Measurements from ENCODE around the gene KLRB1. TPM values are rescaled to one million over a fixed set of nuclear protein-coding genes. Genes with fewer than 3 reads are reported as not detected.
"Not testable (repeated sequence)": the region's sequence is repeated elsewhere in the genome, so short reads cannot be mapped to it uniquely, and the experiment has no call there.

Gene KLRB1
- total RNA-seq, 2 experiments from 2014 or later: 13.0 to 30.2 TPM

DNA sequence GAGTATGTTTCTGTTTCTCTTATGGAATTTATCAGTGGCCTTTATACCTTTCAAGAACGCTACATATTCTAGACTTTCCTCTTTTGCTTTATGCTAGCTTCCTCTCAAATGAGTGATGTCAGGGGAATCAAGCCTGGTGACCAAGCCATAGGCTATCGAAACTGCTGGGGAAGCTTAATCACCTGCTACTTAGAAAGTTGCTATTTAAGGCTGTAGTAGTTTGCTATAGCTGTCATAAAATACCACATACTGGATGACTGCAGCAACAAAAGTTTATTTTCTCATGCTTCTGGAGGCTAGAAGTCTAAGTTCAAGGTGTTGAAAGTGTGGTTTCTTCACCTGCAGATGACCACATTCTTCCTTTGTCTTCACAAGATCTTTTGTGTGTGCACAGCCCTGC is 43.3 kb downstream of the KLRB1 start:
- H3K27me3 Mint-ChIP-seq; H3K4me3 Mint-ChIP-seq; ATAC-seq; H3K9me3 Mint-ChIP-seq (ENCODE audit: low read depth); CTCF ChIA-PET; H3K4me1 Mint-ChIP-seq; H3K36me3 Mint-ChIP-seq; DNase-seq; H3K27ac Mint-ChIP-seq: not testable (repeated sequence)

DNA sequence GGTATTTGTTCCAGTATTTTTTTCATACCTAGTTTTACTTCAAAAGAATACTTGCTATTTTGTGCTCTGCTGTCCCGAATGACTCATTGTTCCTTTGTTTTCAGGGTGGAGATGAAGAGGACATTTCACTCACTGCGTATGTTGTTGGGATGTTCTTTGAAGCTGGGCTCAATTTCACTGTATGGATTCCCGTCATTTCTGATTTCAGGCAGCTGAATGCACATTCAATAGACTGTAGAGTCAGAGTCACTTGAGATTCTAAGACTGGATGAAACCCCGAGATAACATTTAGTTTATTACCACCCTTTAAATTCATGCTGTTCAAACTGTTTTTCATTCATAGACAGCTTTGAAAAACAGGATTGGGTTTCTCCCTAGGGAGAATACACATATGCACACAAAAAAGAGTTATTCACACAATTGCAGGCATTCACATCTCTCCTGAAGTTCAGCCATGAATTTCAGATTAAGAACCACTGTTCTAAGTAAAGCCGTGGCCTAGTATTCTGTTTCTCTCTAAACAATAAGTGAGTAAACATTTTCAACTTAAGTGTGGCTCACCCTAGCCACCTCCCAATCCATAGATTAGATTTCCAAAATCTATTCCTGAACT is 44.8 kb downstream of the KLRB1 start:
- H3K9me3 Mint-ChIP-seq (ENCODE audit: low read depth); H3K4me3 Mint-ChIP-seq; DNase-seq; H3K27me3 Mint-ChIP-seq; ATAC-seq; H3K4me1 Mint-ChIP-seq; H3K27ac Mint-ChIP-seq; H3K36me3 Mint-ChIP-seq; CTCF ChIA-PET: not testable (repeated sequence)

DNA sequence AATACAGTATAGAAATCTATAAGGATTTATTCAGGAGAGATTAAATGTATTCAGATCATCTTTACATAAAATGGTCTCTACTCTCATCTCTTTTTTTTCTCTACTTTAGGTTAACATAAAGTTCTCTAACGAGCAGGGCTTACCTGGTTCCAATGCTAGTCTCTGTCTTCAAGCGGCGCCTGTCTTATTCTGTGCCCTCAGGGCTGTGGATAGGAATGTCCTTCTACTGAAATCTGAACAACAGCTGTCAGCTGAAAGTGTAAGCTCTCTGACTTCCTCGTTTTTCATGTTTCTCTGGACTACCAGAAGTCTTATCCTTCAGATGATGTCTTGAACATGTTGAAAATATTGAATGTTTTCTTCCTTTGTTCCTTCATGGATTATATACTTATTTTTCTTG is 62.2 kb downstream of the KLRB1 start:
- H3K4me1 Mint-ChIP-seq; H3K9me3 Mint-ChIP-seq (ENCODE audit: low read depth); H3K27me3 Mint-ChIP-seq; DNase-seq; H3K27ac Mint-ChIP-seq; H3K36me3 Mint-ChIP-seq; H3K4me3 Mint-ChIP-seq; CTCF ChIA-PET; ATAC-seq: not testable (repeated sequence)

Other genes starting within 250 kb of the KLRB1 start
- gene CLEC2D, start 61.8 kb upstream of the KLRB1 start, total RNA-seq: 100 to 1,000 TPM; 355 to 385 TPM
- gene CLECL1, start 125.2 kb upstream of the KLRB1 start, total RNA-seq: 1 to 10 TPM; 2.2 to 8.8 TPM
- 100 to 1,000 TPM in 1 of 2 experiments, 10 to 100 TPM in 1; 76.0 to 104 TPM for gene CD69, start 153.0 kb upstream of the KLRB1 start, total RNA-seq
- under 1 TPM; 0.44 to 0.54 TPM for gene KLRF1, start 219.6 kb upstream of the KLRB1 start, total RNA-seq